Fibroblast of skin of right biceps (primary cell): ENCODE data around the gene ART1.
A peak's percentile ranks its signal among the peaks of the same experiment; 100 is the strongest.
"Not testable (repeated sequence)": the region's sequence is repeated elsewhere in the genome, so short reads cannot be mapped to it uniquely, and the experiment has no call there.

ENCODE experiments used
- DNase-seq: peaks from one replicate; pipeline ENCODE4 v3.0.0-alpha.2; 2013

The ART1 gene

GRCh38 chr11:3644817-3645235 is at the start of gene ART1:
ART1 (plus strand) TSS chr11:3645128; CDS start chr11:3659214, 14,086 bp downstream.
- DNase-seq = no peak

DNA sequence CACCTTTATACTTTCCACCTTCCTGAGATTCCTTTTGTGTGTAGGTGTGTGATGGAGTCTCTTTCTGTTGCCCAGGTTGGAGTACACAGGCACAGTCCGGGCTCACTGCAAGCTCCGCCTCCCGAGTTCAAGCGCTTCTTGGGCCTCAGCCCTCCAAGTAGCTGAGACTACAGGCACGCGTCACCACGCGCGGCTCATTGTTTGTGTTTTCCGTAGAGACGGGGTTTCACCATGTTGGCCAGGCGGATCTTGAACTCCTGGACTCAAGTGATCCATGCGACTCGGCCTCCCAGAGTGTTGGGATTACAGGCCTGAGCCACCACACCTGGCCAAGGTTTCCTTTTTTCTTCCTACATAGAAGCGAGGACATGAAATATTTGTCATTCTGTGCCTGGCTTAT is 47.2 kb upstream of the ART1 start:
- not testable (repeated sequence) for DNase-seq

DNA sequence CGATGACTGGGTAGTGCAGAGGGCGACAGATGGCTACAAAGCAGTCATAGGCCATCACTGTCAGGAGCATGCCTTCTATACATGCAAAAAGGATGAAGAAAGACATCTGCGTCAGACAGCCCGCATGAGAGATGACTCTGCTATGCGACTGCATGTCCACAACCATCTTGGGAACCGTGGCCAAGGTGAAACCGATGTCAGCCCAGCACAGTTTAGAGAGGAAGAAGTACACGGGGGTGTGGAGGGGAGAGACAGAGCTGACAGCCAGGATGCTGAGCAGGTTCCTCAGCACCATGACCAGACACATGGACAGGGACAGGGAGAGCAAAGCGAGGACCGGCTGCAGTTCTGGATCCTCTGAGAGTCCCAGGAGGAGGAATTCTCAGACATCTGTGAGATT is 44.7 kb upstream of the ART1 start:
- not testable (repeated sequence) for DNase-seq

DNA sequence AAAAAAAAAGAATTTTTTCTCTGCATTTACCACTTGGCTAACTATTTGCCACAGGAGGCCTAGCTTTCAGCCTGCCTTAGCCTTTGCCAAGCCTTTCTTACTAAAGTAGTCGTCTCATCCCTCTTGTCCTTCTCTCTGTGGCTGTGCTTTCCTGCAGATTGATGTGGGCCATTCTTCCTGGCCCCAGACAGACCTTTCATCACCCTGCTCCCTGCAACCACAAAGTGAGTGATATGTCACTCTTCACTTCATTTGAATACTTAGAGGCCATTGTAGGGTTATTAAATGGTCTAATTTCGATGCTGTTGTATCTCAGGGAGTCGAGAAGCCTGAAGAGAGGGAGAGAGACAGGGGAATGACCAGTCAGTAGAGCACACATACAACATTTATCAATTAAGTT is 40.8 kb upstream of the ART1 start:
- peak; percentile 48 for DNase-seq

DNA sequence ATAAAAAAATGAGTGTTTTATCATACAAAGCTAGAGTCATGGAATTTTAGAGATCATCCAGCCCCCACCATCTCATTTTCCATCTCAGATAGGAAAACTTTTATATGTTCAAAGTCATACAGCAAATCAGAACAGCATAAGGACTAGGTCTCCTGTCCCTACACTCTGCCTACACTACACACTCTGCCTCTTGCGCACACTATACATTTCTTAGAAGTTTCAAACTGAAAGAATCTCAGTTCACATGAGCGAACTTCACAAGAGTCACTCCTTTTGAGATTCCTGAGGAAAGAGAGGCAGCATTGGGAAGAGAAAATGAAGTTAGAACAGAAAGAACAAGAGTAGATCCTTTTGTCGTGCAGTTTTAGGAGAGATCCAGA is 39.7 kb upstream of the ART1 start:
- no peak for DNase-seq

DNA sequence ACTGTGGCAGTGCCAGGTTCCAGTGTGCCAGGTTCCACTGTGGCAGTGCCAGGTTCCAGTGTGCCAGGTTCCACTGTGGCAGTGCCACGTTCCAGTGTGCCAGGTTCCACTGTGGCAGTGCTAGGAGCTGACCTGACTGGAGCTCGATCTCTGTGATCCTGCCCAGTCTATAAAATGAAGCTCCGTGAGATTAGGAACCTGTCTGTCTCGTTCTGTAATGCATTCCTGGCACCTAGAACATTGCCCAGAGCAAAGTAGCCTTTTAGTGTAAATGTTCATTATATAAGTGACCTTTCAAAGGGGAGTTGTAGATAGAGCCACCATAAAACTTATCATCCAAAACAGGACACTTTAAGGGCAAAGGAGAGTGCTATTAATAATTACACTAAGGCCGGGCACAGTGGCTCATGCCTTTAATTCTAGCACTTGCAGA is 39.1 kb upstream of the ART1 start:
- no peak for DNase-seq

DNA sequence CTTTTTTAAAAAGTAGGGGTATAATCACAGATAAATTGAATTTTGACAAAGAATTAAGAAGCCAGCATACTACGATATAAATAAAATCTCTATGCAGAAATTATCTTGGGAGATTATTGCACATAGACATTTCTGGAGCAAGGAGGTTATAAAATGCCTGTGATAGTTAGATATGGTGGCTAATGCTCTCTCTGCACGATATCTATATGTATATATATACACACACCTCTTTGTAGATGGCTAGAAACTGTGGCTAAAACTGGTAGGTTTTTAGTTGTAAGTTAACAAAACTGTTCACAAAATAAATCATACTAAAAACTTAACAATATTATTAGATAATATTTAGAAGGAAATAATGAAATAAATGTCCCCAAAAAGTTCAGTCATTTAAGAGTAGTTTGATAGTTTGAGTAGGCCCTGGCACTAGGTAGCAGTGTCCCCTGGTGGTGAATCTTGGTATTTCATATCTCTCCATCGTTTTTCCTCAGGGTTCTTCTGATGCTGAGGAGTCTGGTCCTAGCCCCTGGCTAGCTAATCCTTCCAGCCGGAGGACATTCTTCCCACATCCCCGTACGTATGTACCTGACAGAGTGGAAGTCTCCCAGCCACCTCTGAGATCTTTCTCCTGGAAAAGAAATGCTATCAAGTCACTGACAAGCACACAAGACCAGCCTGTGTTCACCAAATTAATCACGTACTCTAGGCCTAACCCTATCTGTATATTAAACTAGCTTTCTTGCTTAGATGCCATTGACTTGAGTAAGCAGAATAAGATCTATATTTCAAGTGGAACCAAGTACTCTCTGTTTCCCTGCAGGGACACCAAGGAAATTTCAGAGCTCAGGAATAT is 35.3 kb upstream of the ART1 start:
- peak; percentile 29 for DNase-seq

- DNase-seq = no peak
Observed at GRCh38 chr11:3610846-3611245, 34.1 kb upstream of the ART1 start.

GRCh38 chr11:3611976-3612678 is 32.8 kb upstream of the ART1 start:
- DNase-seq = no peak

- no peak for DNase-seq
Observed at GRCh38 chr11:3613998-3614741, 30.8 kb upstream of the ART1 start.

DNA sequence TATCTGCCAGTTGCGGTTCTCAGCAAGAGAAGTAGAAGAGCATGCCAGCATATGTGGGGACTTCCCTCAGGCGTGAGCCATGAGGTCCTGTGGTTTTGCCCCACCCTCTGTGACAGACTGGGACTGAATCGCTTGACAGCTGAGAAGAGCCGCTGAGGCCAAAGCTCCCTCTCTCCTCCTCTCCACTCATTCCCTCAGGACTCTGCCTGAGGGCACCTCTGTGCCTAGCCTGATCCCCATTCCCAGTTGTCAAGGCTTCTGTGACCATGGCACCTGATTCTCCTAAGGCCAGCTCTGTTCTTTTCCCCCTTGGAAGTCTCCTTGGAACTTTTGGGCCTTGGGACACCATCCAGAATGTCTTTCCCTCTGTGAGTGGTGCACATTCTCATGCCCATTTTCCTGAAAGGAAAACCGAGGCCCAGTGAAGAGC is 30.2 kb upstream of the ART1 start:
- DNase-seq = no peak

DNA sequence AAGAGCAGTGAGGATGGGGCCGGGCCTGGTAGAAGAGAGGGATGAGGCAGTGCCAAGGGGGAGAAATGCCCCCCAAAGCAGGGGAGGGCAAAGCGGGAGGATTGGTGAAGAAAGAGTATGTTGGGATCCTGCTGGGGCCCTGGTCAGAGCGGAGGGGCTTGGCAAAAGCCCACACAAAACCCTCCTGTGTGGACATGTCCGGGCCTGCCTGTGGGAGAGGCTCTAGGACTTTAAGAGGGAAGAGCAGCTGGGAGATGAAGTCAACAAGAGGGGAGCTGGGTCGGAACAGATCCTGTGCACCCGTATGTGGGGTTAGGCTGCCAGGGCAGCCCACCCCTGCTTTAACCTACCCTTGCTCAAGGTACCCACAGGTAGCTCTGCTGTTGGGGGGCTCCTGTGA is 28.9 kb upstream of the ART1 start:
- no peak for DNase-seq

DNA sequence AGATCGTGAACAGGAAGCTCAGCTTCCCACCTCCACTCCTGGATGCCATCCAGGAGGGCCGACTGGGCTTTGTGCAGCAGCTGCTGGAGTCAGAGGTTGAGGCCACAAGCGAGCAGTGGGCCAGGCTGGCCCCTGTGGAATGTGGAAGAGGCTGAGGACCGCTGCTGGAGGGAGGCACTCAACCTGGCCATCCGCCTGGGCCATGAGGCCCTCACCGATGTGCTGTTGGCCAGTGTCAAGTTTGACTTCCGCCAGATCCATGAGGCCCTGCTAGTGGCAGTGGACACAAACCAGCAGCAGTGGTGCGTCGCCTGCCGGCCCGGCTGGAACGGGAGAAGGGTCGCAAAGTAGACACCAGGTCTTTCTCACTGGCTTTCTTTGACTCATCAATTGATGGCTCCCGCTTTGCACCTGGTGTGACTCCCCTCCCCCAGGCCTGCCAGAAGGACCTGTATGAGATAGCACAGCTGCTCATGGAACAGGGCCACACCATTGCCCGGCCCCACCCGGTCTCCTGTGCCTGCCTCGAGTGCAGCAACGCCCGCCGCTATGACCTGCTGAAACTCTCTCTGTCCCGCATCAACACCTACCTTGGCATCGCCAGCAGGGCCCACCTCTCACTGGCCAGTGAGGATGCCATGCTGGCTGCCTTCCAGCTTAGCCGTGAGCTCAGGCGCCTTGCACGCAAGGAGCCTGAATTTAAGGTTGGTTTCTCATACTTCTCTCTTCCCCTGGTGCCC is 28.0 kb upstream of the ART1 start:
- DNase-seq = no peak

DNA sequence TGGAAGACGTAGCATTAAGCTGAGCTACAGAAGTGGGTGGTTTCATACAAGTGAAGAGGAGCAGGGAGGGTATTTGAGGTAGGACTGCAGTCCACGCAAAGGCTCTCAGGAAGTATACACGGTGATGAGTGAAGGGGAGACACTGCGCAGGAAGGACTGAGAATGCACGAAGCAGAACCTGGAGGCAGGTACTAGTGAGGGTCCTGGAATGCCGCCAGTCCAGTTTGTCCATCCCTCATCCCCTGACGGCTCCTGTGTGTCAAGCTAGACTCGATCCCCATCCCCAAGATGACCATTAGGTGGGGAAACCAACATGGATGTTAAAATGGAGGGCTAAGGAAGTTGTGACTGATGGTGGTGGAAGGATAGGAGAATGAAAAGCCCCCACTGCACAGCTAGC is 26.9 kb upstream of the ART1 start:
- no peak for DNase-seq

DNA sequence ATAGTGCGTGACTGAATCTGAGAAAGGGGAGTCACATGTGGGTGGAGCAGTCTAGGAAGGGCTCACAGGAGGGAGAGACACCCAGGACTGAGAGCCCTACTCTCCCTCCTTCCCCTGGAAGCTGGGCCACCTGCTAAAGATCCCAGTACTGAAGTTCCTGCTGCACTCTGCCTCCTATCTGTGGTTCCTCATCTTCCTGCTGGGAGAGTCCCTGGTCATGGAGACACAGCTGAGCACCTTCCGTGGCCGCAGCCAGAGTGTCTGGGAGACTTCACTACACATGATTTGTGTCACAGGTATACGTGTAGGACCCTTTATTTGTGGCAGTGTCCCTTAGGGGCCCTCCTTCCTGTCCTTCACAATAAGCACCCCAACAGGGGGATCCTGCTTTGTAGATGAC is 22.4 kb upstream of the ART1 start:
- DNase-seq = no peak

- no peak for DNase-seq
Observed at GRCh38 chr11:3623121-3623520, 21.8 kb upstream of the ART1 start.

DNA sequence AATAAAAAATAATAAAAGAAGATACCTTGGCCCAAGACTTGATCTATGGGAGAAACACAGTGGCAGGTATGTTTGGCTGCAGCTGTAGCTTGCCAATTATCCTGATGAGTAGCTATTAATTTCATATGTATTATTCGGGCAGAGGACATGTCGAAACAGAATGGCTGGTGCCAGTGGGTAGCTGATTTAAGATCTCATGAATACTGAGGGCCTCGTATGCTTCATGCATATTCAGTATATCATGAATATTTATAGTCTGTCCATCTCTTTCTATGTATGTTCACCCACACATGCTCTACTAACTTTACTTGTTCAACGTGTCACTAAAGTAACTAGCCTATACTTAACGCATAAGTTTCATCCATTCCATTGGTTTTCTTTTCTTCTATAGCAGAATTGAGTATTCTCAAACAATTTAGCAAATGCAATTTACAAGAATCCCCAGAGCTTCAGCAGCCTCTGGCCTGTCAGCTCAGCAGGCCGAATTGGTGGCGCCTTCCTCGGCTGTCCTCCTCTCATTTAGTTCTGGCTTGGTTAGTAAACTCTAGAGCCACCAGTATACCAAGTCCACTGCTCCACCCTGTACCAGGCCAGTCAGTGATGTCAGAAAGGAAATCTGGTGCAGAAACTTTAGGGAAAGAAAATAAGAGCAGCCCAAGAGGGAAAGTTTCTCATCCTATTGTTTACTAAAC is 21.0 kb upstream of the ART1 start:
- DNase-seq = no peak

DNA sequence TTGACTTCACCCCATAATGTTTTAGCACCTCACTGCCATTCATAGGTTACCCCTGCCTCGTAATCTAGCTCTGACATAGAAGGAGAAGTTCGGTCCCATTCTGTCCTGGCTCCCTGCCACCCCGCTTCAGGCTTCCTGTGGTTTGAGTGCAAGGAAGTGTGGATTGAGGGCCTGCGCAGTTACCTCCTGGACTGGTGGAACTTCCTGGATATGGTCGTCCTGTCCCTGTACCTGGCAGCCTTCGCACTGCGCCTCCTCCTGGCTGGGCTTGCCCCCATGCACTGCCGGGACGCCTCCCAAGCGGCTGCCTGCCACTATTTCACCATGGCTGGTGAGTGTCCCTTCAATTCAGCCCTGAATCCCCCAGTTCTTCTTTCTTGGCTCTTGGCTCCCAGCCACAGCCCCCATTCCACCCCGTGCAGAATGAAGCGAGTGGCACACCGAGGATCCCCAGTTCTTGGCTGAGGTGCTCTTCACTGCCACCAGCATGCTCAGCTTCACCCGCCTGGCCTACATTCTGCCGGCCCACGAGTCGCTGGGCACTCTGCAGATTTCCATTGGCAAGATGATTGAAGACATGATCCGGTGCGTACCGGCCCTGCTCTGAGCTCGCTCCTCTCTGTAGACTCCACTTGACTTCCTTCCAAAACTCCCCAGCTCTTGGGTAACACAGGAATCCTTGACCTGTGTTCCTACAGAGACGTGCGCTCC is 18.5 kb upstream of the ART1 start:
- no peak for DNase-seq

DNA sequence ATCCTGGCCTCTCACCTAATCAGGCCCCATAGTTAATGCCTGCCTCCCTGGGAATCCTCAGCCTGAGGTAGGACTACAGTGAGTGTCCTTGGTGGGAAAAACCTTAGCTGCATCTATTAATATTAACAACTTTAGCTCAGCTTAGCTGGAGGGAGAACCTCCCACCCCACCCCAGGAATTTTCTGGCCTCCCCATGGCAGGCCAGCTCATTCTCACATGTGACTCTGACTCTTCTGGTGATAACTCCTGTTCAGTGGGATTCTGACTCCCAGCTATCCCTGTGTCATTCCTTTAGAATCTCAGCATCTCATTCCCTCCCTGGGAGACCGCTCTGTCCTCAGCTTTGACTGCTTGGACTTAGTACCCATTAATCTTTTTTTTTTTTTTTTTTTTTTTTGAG is 17.6 kb upstream of the ART1 start:
- DNase-seq = peak; percentile 72

- no peak for DNase-seq
Observed at GRCh38 chr11:3631331-3631730, 13.6 kb upstream of the ART1 start.

DNA sequence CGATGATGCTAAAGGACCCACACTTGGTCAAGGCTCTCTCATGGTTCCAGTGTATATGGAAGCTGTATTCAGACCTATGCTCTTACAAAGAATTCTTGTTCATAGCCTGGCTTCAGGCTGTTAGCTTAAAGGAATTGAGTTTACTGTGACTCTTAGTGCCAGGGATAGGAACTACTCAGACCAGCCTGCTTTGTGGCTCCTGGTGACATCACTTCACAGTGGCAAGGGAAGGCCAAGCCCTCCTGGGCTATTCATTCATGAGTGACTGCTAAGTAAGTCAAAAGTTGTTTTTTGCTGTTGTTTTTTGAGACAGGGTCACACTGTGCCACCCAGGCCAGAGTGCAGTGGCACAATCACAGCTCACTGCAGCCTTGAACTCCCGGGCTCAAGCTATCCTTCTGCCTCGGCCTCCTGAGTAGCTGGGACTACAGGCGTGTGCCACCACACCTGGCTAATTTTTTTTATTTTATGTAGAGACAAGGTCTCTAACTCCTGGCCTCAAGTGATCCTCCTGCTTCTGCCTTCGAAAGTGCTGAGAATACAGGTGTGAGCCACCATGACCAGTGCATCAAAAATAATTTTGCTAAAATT is 12.8 kb upstream of the ART1 start:
- DNase-seq = no peak
